Measurements from ENCODE around the gene CBFA2T3. TPM values are rescaled to one million over a fixed set of nuclear protein-coding genes. Genes with fewer than 3 reads are reported as not detected.
A peak's percentile ranks its signal among the peaks of the same experiment; 100 is the strongest.

CBFA2T3 gene
- total and polyA plus RNA-seq, 2 of the 13 experiments (the other 11 are each of a cell fraction or from before 2014, with no cell fraction given): 0.05 TPM; not detected in 1

DNA sequence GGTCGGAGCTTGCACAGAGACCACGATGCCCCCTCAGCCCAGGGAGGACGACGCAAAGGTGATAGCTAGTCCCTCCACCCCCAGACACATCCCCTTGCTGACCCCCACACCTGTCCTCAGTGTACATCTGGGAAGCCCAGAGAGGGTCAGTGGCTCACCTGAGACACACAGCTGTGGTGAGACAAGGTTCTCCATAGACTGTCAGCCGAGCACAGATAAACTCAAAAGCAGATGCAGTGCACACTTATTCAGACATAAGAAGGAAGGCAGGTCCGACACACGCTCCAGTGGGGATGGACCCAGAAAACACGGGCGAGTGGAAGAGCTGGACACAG is 19.6 kb downstream of the CBFA2T3 start (continued):
- peak; percentile 93 for TF ChIP-seq ZNF768 (CRISPR knock-in tag; IDR thresholded peaks at IDR 0.05)
- no peak for TF ChIP-seq SRSF1 (optimal IDR thresholded peaks at IDR 0.05; ENCODE audit: low read depth, low read length)
- TF ChIP-seq SNAPC2 (CRISPR knock-in tag; IDR thresholded peaks at IDR 0.05): no peak
- TF ChIP-seq E2F1 (CRISPR knock-in tag; IDR thresholded peaks at IDR 0.05): no peak
- TF ChIP-seq ZNF549 (CRISPR knock-in tag; IDR thresholded peaks at IDR 0.05): no peak
- no peak for TF ChIP-seq SNAI1 (CRISPR knock-in tag; IDR thresholded peaks at IDR 0.05; ENCODE audit: borderline replicate concordance)
- no peak for TF ChIP-seq HNRNPH1 (optimal IDR thresholded peaks at IDR 0.05; ENCODE audit: low read depth, low read length)
- peak; percentile 41; the same call in 1 of the 2 replicates for TF ChIP-seq ZNF7 (CRISPR knock-in tag; IDR thresholded peaks at IDR 0.05)
- TF ChIP-seq ZNF441 (CRISPR knock-in tag; IDR thresholded peaks at IDR 0.05; ENCODE audit: borderline replicate concordance): no peak
- no peak for TF ChIP-seq ZNF883 (CRISPR knock-in tag; IDR thresholded peaks at IDR 0.05; ENCODE audit: not compliant biosample characterization)
- TF ChIP-seq SKI (IDR thresholded peaks at IDR 0.05; ENCODE audit: partially characterized antibody): no peak
- TF ChIP-seq ZMYM3 (CRISPR knock-in tag; IDR thresholded peaks at IDR 0.05): 0 out of 2 replicates have a peak, but pooled peaks have one; percentile 18
- TF ChIP-seq NAIF1 (CRISPR knock-in tag; IDR thresholded peaks at IDR 0.05; ENCODE audit: borderline replicate concordance): no peak
- TF ChIP-seq SP1 (IDR thresholded peaks at IDR 0.05): no peak
- no peak for TF ChIP-seq SP1 (CRISPR knock-in tag; IDR thresholded peaks at IDR 0.05)
- TF ChIP-seq AFF4 (CRISPR knock-in tag; IDR thresholded peaks at IDR 0.05): no peak

Data from HepG2 (cell line).